ENCODE results near the gene TJP2. TPM values are rescaled to one million over a fixed set of nuclear protein-coding genes. Genes with fewer than 3 reads are reported as not detected.

TJP2 gene
- total RNA-seq, 2 experiments from 2014 or later = 21.4 to 24.5 TPM

DNA sequence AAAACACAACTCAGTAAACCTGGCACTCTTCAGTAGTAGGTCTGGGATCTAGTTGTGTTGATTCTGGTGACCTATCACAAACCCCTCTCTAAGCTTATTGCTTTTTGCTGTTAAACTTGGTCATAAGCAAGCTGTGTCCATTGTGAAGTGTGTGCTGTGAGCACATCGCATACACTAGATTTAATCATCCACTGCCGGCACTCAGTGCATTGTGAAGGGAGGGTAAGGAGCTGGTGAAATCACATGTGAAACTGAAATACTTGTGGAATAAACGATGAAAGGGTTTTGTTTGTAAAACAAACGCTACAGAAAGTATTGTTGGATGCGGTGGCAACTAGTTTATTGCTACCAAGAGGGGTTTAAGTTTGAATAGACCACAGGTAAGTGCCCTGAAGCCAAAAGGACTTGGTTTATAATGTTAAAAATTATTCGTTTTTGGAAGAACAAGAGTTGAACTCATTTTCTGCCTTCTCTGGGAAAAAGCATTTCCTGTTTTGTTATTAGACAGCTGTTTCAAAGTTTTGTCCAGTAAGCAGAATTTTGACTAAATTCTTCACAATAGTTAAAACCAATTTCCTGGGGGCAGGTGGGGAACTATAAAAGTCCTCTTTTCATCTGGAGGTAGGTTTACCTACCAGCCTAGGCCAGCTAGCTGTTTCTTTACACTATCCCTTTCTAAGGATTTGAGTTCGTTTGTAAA is 24.6 kb downstream of the TJP2 start:
- Mint-ChIP-seq H3K4me3 (no peak overlapping the region), H3K4me1 (peaks cover 31% of the 10 kb centered on the region), H3K36me3 (ENCODE audit: low read depth) (no peaks in the 10 kb centered on the region), H3K27ac (peak overlapping the region; percentile 10), H3K9me3 (no peaks in the 10 kb centered on the region), H3K27me3 (no peaks in the 10 kb centered on the region)
- DNase-seq = no peak
- POLR2A ChIA-PET = interaction anchor here (0.6 kb wide), 1 partner anchor 23 kb away, joined by 7 read pairs; no protein-coding TSS in a partner anchor
- CTCF ChIA-PET = no interaction called here

DNA sequence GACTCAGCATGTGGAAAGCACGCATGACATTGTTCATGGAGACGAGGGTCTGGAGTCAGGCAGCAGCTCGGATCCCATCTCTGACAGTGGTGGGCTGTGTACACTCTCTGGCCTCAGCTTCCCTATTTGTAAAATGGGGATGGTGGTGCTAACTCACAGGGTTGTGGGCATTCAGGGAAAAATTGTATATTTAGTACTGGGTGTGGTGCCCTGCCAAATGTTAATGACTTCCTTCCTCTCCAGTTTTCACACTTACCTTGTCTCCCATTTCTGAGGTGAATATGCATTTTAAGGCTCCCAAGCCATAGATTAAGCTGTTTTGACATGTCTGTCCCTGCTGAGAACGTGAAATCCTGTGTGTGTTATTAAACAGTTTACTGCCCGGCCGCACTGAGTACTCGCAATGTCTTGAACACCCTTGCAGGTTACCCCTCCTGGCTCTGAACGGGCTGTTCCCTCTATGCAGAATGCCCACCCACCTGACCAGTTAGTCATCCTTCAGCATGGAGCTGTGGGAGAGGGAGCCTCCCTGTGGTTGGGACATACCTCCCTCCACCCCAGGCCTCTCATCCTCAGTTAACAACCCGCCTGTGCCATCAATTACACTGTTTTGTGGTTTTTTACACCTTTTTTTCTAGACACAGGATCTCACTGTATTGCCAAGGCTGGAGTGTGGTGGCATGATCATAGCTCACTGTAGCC is 25.8 kb downstream of the TJP2 start:
- Mint-ChIP-seq H3K4me3 (no peak overlapping the region), H3K27me3 (no peaks in the 10 kb centered on the region), H3K4me1 (peaks cover 30% of the 10 kb centered on the region), H3K9me3 (no peaks in the 10 kb centered on the region), H3K36me3 (ENCODE audit: low read depth) (no peaks in the 10 kb centered on the region), H3K27ac (peak overlapping the region; percentile 3)
- no peak for DNase-seq
- ChIA-PET CTCF (interaction anchor here (0.6 to 0.7 kb wide), 2 partner anchors 45 to 222 kb away, joined by 3 to 4 read pairs; no protein-coding TSS in a partner anchor), POLR2A (no interaction called here)

DNA sequence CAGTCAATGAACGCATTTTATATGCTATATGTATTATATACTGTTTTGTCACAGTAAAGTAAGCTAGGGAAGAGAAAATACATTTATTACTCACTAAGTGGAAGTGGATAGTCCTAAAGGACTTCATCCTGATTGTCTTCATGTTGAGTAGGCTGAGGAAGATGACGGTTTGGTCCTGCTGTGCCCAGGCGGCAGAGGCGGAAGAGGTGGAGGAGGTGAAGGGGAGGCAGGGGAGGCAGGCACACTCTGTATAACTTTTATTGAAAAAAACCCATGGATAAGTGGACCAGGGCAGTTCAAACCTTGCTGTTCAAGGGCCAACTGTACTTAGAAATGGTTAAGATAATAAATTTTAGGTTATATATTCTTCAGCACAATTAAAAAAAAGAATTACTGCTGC is 28.5 kb downstream of the TJP2 start:
- Mint-ChIP-seq H3K9me3 (no peaks in the 10 kb centered on the region), H3K4me1 (peaks cover 30% of the 10 kb centered on the region), H3K27ac (no peak overlapping the region), H3K36me3 (ENCODE audit: low read depth) (no peaks in the 10 kb centered on the region), H3K4me3 (no peak overlapping the region), H3K27me3 (no peaks in the 10 kb centered on the region)
- POLR2A ChIA-PET = no interaction called here
- no peak for DNase-seq
- CTCF ChIA-PET = interaction anchor here (0.5 kb wide), 1 partner anchor 313 kb away, joined by 3 read pairs; no protein-coding TSS in a partner anchor

DNA sequence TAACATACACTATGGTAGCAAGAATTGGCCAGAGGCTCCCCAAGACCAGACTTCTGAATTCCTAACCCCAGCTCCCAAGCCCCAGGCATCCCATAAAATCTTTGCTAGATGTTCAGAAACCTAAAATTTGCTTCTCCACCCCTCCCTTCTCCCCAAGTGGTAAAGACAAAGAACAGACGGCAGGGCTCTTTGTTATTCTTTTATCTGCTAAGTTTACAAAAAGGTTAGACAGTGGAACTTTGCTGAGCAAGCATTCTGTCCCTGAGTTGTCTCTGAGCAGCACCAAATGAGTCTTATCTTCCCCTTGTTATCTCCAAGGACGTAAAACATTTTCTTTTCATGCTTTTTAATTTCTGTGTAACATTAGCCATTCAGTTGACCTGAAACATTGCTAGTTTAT is 30.2 kb downstream of the TJP2 start:
- Mint-ChIP-seq H3K27ac (no peak overlapping the region), H3K4me1 (peaks cover 20% of the 10 kb centered on the region), H3K4me3 (no peak overlapping the region), H3K9me3 (no peaks in the 10 kb centered on the region), H3K36me3 (ENCODE audit: low read depth) (no peaks in the 10 kb centered on the region), H3K27me3 (no peaks in the 10 kb centered on the region)
- DNase-seq = no peak
- CTCF ChIA-PET = interaction anchor here (2.3 kb wide), 1 partner anchor 168 kb away, joined by 7 read pairs; the partner anchor contains the start of gene FXN
- POLR2A ChIA-PET = no interaction called here

DNA sequence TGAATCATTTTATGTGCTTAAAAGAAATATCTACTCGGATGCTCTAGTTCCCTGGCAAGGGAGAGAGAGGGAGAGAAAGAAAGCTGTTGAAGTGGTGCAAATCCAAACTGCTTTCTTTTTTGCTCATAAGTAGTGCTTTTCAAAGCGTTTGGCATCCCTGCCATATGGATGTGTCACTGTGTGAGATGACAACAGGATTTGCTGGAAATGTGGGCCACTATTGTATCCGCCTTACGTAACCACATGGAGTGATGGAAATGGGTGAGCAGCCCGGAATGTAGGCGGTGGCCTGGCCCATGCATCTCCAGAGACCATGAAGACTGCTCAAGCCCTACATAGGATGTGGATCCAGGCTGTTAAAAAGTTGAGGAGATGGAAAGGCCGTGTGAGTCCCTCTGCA is 30.8 kb downstream of the TJP2 start:
- H3K4me3 Mint-ChIP-seq = no peak overlapping the region
- no peak overlapping the region for H3K27ac Mint-ChIP-seq
- H3K36me3 Mint-ChIP-seq (ENCODE audit: low read depth) = no peaks in the 10 kb centered on the region
- peaks cover 15% of the 10 kb centered on the region for H3K4me1 Mint-ChIP-seq
- no peak for DNase-seq
- POLR2A ChIA-PET = no interaction called here
- CTCF ChIA-PET = interaction anchor here (0.6 to 2.3 kb wide), 2 partner anchors 154 to 169 kb away, joined by 3 to 7 read pairs; partner anchors contain the start of gene FXN
- no peaks in the 10 kb centered on the region for H3K27me3 Mint-ChIP-seq
- no peaks in the 10 kb centered on the region for H3K9me3 Mint-ChIP-seq

DNA sequence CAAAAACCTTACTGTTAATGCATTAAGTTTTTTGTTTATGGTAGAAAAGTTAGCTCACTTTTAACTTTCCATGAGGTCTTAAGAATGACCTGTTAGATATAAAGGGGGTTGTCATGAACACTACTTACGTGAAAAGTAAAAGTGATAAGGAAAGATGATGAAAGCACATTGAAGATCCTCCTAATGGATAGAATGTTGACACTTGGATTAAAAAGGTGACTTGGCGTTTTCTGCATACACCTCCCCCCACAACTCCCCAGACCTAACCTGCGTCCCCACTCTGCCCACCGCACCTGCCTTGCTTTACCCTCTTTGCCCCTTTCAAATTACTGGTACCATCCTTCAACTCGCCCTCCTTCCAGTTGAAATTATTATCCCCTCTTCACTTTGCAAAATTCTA is 32.0 kb downstream of the TJP2 start:
- CTCF ChIA-PET = interaction anchor here (2.3 kb wide), 1 partner anchor 170 kb away, joined by 7 read pairs; the partner anchor contains the start of gene FXN
- H3K36me3 Mint-ChIP-seq (ENCODE audit: low read depth) = no peaks in the 10 kb centered on the region
- no peaks in the 10 kb centered on the region for H3K9me3 Mint-ChIP-seq
- DNase-seq = no peak
- no peak overlapping the region for H3K27ac Mint-ChIP-seq
- POLR2A ChIA-PET = no interaction called here
- no peaks in the 10 kb centered on the region for H3K27me3 Mint-ChIP-seq
- no peak overlapping the region for H3K4me3 Mint-ChIP-seq
- H3K4me1 Mint-ChIP-seq = peaks cover 3% of the 10 kb centered on the region

DNA sequence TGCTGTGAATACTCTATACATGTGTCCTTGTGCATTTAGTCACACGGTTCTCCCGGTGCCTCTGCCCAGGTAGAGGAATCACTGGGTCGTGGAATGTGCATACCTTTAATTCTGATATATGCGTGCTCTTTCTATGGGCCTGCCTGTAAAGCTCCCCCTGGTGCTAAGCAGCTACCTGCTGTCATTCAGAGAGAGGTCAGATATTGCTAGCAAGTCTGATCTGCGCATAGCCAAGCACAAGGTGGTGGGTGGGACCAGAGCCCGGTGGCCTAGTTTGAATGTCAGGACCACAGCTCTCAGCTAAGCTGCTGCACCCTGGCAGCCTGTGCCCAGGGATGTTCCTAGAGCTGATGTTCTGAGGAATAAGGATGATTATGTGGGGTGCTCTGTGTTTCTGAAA is 33.4 kb downstream of the TJP2 start:
- Mint-ChIP-seq H3K27ac (no peak overlapping the region), H3K4me1 (no peaks in the 10 kb centered on the region), H3K4me3 (no peak overlapping the region), H3K36me3 (ENCODE audit: low read depth) (no peaks in the 10 kb centered on the region), H3K9me3 (no peaks in the 10 kb centered on the region), H3K27me3 (no peaks in the 10 kb centered on the region)
- POLR2A ChIA-PET = no interaction called here
- no peak for DNase-seq
- CTCF ChIA-PET = interaction anchor here (1.2 to 1.6 kb wide), 3 partner anchors 24 to 172 kb away, joined by 3 to 5 read pairs (median 4); partner anchors contain the start of gene FXN

DNA sequence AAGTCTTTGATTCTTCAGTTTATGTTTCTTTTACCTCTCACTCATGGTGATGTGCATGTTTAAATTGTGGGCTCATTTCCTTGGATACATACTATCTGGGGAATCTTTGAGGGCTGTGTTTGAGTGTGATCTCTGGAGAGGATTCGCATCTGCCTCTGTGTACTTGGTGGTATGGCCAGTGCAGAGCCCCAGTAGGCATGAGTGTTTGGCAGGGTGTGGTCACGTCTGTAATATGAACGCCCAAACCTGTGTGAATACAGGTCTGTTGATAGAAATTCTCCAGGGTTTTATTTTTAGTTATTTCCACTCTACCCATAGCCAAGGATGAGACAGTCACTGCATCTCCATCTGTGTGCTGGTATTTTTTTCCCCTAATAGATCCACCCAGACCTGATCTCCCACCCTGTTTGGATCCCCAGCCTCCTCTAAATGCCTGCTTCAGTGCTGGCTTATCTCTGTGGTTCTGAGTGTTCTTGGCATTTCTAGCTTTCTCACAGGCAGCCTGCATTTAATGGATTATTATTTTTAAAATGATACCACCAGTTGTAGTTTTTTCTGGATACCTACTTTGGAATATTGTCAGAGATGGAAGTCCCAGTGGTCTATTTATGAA is 37.5 kb downstream of the TJP2 start:
- no peaks in the 10 kb centered on the region for H3K4me1 Mint-ChIP-seq
- no peak for DNase-seq
- H3K9me3 Mint-ChIP-seq = no peaks in the 10 kb centered on the region
- no peak overlapping the region for H3K27ac Mint-ChIP-seq
- H3K36me3 Mint-ChIP-seq (ENCODE audit: low read depth) = no peaks in the 10 kb centered on the region
- ChIA-PET CTCF (no interaction called here), POLR2A (no interaction called here)
- no peak overlapping the region for H3K4me3 Mint-ChIP-seq
- H3K27me3 Mint-ChIP-seq = no peaks in the 10 kb centered on the region

DNA sequence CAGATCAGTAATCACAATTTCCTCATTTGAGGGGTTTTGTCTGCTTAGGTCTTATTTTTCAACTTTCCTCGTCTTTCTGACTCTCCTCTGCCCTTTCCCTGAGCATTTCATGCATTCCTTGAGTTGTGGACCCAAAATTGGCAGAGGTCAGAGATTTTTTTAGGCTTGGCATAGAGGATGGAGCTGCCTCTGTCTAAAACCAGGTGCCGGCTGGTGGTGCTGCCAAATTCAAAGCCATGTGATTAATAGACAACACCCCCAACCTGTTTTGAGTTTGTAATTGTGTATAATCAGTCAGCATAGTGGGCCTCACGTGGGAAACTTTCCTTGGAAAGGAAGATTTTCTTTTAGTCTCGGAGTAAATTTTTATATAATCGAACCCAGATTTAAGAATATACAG is 39.6 kb downstream of the TJP2 start:
- Mint-ChIP-seq H3K36me3 (ENCODE audit: low read depth) (peaks cover under 1% of the 10 kb centered on the region), H3K4me3 (no peak overlapping the region), H3K9me3 (no peaks in the 10 kb centered on the region), H3K27ac (no peak overlapping the region), H3K4me1 (no peaks in the 10 kb centered on the region), H3K27me3 (no peaks in the 10 kb centered on the region)
- ChIA-PET POLR2A (interaction anchor here (0.6 kb wide), 1 partner anchor 69 kb away, joined by 3 read pairs; no protein-coding TSS in a partner anchor), CTCF (interaction anchor here (0.6 kb wide), 1 partner anchor 8 kb away, joined by 3 read pairs; no protein-coding TSS in a partner anchor)
- DNase-seq = no peak

DNA sequence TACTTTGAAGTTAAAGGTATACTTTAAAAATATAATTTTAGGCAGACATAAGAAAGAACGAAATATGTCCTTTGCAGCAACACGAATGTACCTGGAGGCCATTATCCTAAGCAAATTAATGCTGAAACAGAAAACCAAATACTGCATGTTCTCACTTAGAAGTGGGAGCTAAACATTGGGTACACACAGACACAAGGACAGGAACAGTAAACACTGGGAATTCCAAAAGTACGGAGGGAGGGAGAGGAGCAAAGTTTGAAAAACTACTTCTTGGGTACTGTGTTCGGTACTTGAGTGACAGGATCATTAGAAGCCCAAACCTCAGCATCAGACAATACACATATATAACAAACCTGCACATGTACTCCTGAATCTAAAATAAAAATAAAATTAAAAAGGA is 40.9 kb downstream of the TJP2 start:
- POLR2A ChIA-PET = no interaction called here
- H3K9me3 Mint-ChIP-seq = no peaks in the 10 kb centered on the region
- no peak overlapping the region for H3K27ac Mint-ChIP-seq
- DNase-seq = no peak
- H3K4me1 Mint-ChIP-seq = no peaks in the 10 kb centered on the region
- H3K36me3 Mint-ChIP-seq (ENCODE audit: low read depth) = peaks cover 2% of the 10 kb centered on the region
- H3K27me3 Mint-ChIP-seq = no peaks in the 10 kb centered on the region
- CTCF ChIA-PET = no interaction called here
- H3K4me3 Mint-ChIP-seq = no peak overlapping the region

DNA sequence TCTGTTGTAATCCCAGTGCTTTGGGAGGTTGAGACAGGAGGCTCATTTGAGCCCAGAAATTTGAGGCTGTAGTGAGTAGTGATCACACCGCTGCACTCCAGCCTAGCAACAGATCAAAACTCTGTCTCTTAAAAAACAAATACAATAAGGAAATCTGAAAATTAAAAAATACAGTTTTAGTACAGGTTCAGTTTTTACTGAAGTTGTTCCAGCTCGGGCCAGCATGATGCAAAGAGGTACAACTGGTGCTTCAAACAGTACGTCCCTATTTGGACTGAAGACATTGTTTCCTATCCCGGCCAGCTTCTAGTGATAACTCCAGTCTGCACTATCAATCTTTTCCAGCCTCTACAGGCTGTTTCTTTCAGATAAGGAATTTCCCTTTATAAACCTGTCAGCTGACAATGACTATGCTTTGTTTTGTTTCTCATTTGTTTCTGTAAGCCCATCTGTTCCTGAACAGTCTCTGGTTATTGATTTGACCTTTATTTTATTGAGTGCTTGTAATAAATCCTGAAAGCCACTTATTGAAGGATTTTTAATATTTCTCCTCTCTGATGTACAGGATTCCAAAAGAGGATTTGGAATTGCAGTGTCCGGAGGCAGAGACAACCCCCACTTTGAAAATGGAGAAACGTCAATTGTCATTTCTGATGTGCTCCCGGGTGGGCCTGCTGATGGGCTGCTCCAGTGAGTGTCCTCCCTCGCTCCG is 41.9 kb downstream of the TJP2 start:
- ChIA-PET CTCF (interaction anchor here (0.6 to 1.4 kb wide), 2 partner anchors 10 to 23 kb away, joined by 3 read pairs; no protein-coding TSS in a partner anchor), POLR2A (no interaction called here)
- H3K9me3 Mint-ChIP-seq = no peaks in the 10 kb centered on the region
- H3K4me1 Mint-ChIP-seq = no peaks in the 10 kb centered on the region
- H3K27me3 Mint-ChIP-seq = no peaks in the 10 kb centered on the region
- H3K36me3 Mint-ChIP-seq (ENCODE audit: low read depth) = peaks cover 2% of the 10 kb centered on the region
- no peak overlapping the region for H3K4me3 Mint-ChIP-seq
- no peak overlapping the region for H3K27ac Mint-ChIP-seq
- DNase-seq = no peak

DNA sequence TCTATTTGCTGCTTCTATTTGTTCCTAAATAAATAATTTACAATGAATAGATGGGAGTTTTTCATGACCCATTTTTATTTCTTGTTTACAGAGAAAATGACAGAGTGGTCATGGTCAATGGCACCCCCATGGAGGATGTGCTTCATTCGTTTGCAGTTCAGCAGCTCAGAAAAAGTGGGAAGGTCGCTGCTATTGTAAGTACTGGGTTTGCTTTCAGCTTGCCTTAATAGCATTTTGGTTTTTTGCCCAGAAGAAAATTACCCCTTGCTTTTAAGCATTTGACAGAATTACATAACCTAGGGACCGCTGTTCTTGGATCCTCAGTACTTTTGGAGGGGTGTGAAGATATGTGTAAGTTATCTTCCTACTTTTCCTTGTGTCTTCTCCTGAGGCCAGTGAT is 44.1 kb downstream of the TJP2 start:
- no peak for DNase-seq
- no peak overlapping the region for H3K27ac Mint-ChIP-seq
- no peaks in the 10 kb centered on the region for H3K27me3 Mint-ChIP-seq
- H3K4me1 Mint-ChIP-seq = no peaks in the 10 kb centered on the region
- CTCF ChIA-PET = no interaction called here
- no peaks in the 10 kb centered on the region for H3K9me3 Mint-ChIP-seq
- no peak overlapping the region for H3K4me3 Mint-ChIP-seq
- POLR2A ChIA-PET = no interaction called here
- peaks cover 2% of the 10 kb centered on the region for H3K36me3 Mint-ChIP-seq (ENCODE audit: low read depth)
